Psoas muscle (tissue), 8 donors: ENCODE data around the gene VRK1. TPM values are rescaled to one million over a fixed set of nuclear protein-coding genes. Genes with fewer than 3 reads are reported as not detected.

Source experiments
- ATAC-seq, 4 donors: fragments of 200-7000 bp; cut with Tn5 transposase; one replicate each; pipeline ENCODE4 v1.9.1; 2020; ENCODE audit warnings: moderate library complexity in 3 of 4, mild to moderate bottlenecking in 2 of 4
- DNase-seq, 2 donors: peaks; one replicate each; pipeline ENCODE4 v3.0.0-alpha.2; 2020
- H3K27ac ChIP-seq: fragments of 200-600 bp; one replicate; pipeline ENCODE4 v1.8.0; 2022
- H3K27me3 ChIP-seq, 3 donors: fragments of 200-600 bp in 1 of 3; one replicate each; pipeline versions ENCODE4 v1.6.1 to v1.8.0; 2013 to 2022; ENCODE audit warnings: low read length in 2 of 3, mild to moderate bottlenecking in 2 of 3, moderate library complexity in 1 of 3; ENCODE audit not compliant: insufficient read depth in 3 of 3
- H3K36me3 ChIP-seq, 2 donors: fragments of 200-600 bp in 1 of 2; one replicate each; pipeline versions ENCODE4 v1.6.1 to v1.8.0; 2013 to 2022; ENCODE audit warnings: low read depth in 1 of 2, mild to moderate bottlenecking in 1 of 2, moderate library complexity in 1 of 2; ENCODE audit not compliant: insufficient read depth in 1 of 2
- H3K4me1 ChIP-seq: fragments of 200-600 bp; one replicate; pipeline ENCODE4 v1.8.0; 2022
- H3K4me3 ChIP-seq: fragments of 200-600 bp; one replicate; pipeline ENCODE4 v1.8.0; 2022; ENCODE audit warnings: mild to moderate bottlenecking
- H3K9me3 ChIP-seq: fragments of 200-600 bp; one replicate; pipeline ENCODE4 v1.8.0; 2022
- CTCF ChIP-seq: fragments of 200-600 bp; IDR thresholded peaks from one replicate; pipeline ENCODE4 v1.8.0; 2022; ENCODE audit warnings: antibody characterized with exemption
- WGBS, 3 donors: extraction: QIAGEN DNeasy Blood & Tissue Kit; methylation state at CpG; one replicate each; pipeline versions ENCODE4 v1.1.6 to v1.1.7; 2013; 5-methylcytosine and 5-hydroxymethylcytosine counted together
- intact Hi-C, 2 donors: fragments of 100-400 bp; cut with DNase I; formaldehyde crosslinking; loops; one replicate each; pipeline versions ENCODE4 v1.11.0 to v1.14.2; 2022
- polyA plus RNA-seq, 3 donors: library from polyadenylated mRNA; stranded (reverse); fragments of 200-250 nt; gene quantifications; one replicate each; pipeline ENCODE4 v1.2.3, GENCODE V29; 2013
- total RNA-seq, 4 donors: library from RNA; stranded (reverse); fragmentation: NEBNext Ultra II Directional in 2 of 4; extraction: Animal tissue kit (Norgen Biotek cat#: 25700) in 2 of 4; gene quantifications; one replicate each; pipeline versions ENCODE4 v1.2.1 to v1.2.4, GENCODE V29; 2021 to 2023
- donor health status: healthy with polysubstance abuse.
- donor health status: DM: no; HTN: no; CAD: no; lungs with moderate emphysema.
- donor health status: Bipolar disorder and iron deficiency.
- donor health status: healthy.
- donor health status: DM: yes; HTN: yes; CAD: no.
- donor health status: DM: no; HTN: no; CAD: no.
- donor health status: DM: no; HTN: no; CAD: no.
- donor health status: DM: yes; HTN: yes; CAD: no.

The VRK1 gene
- total and polyA plus RNA-seq, 7 donors: 2.5 to 4.9 (median 4.0) TPM

- intact Hi-C loops: no loop called here
- DNase-seq (no peak), ATAC-seq (no peak)
- Histone ChIP-seq H3K36me3 (no peaks in the 10 kb centered on the region), H3K4me3 (no peak overlapping the region), H3K4me1 (no peaks in the 10 kb centered on the region), H3K9me3 (peaks cover 7% of the 10 kb centered on the region), H3K27me3 (no peaks in the 10 kb centered on the region), H3K27ac (no peak overlapping the region)
- TF ChIP-seq CTCF: no peak
- WGBS, 3 donors: 73 to 85% (median 77%) methylated on average over 1 of the region's 1 CpG
These were observed 109.3 kb downstream of the VRK1 start for GRCh38 chr14:96906434-96906833.

- no peak for ATAC-seq
- intact Hi-C loops: no loop called here
- 96 to 100% (median 98%) methylated on average over 1 of the region's 1 CpG for WGBS, 3 donors
- no peak overlapping the region for H3K4me3 ChIP-seq
- H3K4me1 ChIP-seq: no peaks in the 10 kb centered on the region
- no peak for DNase-seq
- no peaks in the 10 kb centered on the region for H3K36me3 ChIP-seq
- no peak for TF ChIP-seq CTCF
- no peaks in the 10 kb centered on the region for H3K27me3 ChIP-seq
- peaks cover 7% of the 10 kb centered on the region for H3K9me3 ChIP-seq
- no peak overlapping the region for H3K27ac ChIP-seq
These were observed 112.7 kb downstream of the VRK1 start for GRCh38 chr14:96909841-96910364.

GRCh38 chr14:96911499-96912149 lies 114.4 kb downstream of the VRK1 start:
- no peak for TF ChIP-seq CTCF
- H3K4me3 ChIP-seq: no peak overlapping the region
- H3K4me1 ChIP-seq: no peaks in the 10 kb centered on the region
- DNase-seq: no peak
- no peak for ATAC-seq
- H3K27ac ChIP-seq: no peak overlapping the region
- no peaks in the 10 kb centered on the region for H3K36me3 ChIP-seq
- intact Hi-C loops: no loop called here
- H3K9me3 ChIP-seq: peaks cover 7% of the 10 kb centered on the region
- no peaks in the 10 kb centered on the region for H3K27me3 ChIP-seq
- WGBS, 3 donors: 35 to 54% (median 41%) methylated on average over 6 of the region's 6 CpGs

- intact Hi-C loops: no loop called here
- Histone ChIP-seq H3K4me3 (no peak overlapping the region), H3K27ac (no peak overlapping the region), H3K36me3 (no peaks in the 10 kb centered on the region), H3K4me1 (no peaks in the 10 kb centered on the region), H3K27me3 (no peaks in the 10 kb centered on the region), H3K9me3 (peaks cover 7% of the 10 kb centered on the region)
- ATAC-seq: no peak
- no peak for TF ChIP-seq CTCF
- DNase-seq: no peak
- WGBS, 3 donors: 50 to 57% (median 57%) methylated on average over 5 of the region's 5 CpGs
These were observed 117.5 kb downstream of the VRK1 start for GRCh38 chr14:96914571-96915128.

GRCh38 chr14:96915478-96915877 lies 118.3 kb downstream of the VRK1 start:
- WGBS, 3 donors: 92 to 98% (median 94%) methylated on average over 4 of the region's 4 CpGs
- no peak overlapping the region for H3K27ac ChIP-seq
- no peaks in the 10 kb centered on the region for H3K9me3 ChIP-seq
- H3K4me3 ChIP-seq: no peak overlapping the region
- no peak for DNase-seq
- no peaks in the 10 kb centered on the region for H3K27me3 ChIP-seq
- no peaks in the 10 kb centered on the region for H3K36me3 ChIP-seq
- intact Hi-C loops: no loop called here
- TF ChIP-seq CTCF: no peak
- no peaks in the 10 kb centered on the region for H3K4me1 ChIP-seq
- no peak for ATAC-seq
